Stimulated activated CD4-positive, alpha-beta T cell treated with anti-CD3 and anti-CD28 coated beads, Interleukin-4, amount 100 ng/mL, for 1 hour (primary cell): ENCODE measurements around the gene NPIPB8.
"Not testable (repeated sequence)": the region's sequence is repeated elsewhere in the genome, so short reads cannot be mapped to it uniquely, and the experiment has no call there.

Experiments
- DNase-seq: peaks from one replicate; pipeline ENCODE4 v3.0.0-alpha.2; 2020

NPIPB8 gene

DNA sequence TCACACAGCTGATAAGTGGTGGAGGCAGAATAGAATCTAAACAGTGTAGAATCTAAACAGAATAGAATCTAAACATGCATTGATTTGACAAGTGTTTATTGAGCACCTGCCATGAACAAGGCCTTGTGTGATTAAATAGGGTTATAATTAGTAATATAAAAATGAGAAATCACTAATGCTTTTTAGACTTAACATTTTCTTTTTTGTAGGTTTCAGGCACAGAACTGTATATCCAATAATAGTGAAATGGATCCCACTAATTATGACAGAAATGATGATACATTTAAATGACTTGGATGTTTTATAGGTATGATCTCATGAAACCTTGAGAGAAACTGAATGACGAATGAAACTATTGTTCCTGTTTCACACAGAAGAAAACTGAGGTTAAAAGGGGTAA is at the start of gene NPIPB8:
TSS of gene NPIPB8 (plus strand) at position 301 of the 400 bp plus-strand sequence. CDS start 296 bp downstream, outside the sequence.
- not testable (repeated sequence) for DNase-seq

DNA sequence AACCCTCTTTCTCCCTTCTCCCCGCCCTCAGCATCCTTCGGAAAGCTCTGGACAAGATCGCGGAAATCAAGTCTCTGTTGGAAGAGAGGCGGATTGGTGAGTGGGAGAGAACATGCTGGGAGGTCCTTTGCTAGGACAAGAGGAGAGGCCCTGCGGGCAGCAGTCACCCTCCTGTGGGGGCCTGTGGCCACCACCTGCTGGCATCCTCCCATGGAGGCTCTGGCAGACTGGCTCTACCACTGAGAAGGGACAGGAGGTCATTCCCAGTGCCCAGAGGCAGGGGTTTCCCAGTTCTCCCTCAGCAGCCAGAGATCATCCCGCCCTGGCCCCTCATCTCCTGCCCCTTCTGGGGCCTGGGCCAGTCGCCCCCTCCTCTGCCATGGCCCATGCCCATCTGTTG is 48.8 kb upstream of the NPIPB8 start:
- DNase-seq: no peak

DNA sequence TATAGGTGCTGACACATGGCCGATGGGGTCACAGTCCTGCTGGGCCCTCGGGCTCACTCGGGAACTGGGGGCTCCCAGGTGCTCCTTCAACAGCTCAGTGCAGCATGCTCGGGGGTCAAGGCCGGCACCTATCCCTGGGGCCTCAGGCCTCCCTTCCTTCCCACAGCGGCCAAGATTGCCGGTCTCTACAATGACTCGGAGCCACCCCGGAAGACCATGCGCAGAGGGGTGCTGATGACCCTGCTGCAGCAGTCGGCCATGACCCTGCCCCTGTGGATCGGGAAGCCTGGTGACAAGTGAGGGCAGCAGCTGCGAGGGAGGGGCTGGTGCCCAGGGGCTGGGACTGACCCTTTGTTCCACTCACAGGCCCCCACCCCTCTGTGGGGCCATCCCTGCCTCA is 47.9 kb upstream of the NPIPB8 start:
- DNase-seq: no peak

DNA sequence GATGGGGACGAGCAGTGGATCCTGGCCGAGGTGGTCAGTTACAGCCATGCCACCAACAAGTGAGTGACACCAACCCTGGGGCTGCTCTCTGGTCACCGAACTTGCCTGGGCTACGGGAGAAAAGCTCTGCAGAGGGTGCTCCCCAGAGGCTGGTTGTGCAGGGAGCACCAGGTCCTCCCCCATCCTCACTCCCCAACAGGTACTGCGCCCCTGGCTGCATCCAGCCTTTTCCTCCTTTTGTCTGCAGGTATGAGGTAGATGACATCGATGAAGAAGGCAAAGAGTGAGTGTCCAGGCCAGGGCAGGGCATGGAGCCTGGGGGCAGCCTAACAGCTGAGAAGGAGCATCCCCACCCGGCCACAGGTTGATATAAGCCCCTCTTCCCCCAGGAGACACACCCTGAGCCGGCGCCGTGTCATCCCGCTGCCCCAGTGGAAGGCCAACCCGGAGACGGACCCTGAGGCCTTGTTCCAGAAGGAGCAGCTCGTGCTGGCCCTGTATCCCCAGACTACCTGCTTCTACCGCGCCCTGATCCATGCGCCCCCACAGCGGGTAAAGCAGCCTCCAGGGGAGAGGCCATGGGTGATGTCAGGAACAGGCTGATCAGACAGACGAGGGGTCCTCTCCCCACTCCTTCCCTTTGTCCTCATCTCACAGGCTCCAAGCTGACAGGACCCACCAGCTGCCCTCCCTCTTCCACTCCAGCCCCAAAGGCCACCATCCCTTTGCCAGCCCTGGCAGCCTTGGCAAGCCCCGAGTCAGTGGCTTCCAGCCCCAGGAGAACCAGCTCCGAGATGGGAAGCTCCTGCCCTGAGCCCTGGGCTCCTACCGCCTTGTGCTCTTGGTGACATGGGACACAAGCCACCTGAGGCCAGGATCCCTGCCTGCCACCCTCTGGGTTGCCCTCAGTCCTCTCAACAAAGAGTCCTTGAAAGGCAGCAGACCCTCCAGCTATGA is 47.2 kb upstream of the NPIPB8 start:
- no peak for DNase-seq

DNA sequence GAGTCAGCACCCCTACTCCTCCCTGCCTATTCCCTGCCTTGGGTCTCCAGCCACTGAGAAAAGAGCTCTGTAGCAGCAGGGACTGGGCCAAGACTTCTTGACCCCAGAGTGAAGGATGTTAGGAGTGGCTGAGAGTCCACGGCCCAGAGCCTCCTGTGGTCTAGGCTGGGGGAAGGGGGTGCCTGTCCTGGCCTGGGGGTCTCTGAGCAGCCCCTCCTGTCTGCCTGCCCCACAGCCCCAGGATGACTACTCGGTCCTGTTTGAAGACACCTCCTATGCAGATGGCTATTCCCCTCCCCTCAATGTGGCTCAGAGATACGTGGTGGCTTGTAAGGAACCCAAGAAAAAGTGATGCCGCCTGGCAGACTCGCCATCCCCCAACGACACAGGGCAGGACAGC is 46.5 kb upstream of the NPIPB8 start:
- DNase-seq: no peak

DNA sequence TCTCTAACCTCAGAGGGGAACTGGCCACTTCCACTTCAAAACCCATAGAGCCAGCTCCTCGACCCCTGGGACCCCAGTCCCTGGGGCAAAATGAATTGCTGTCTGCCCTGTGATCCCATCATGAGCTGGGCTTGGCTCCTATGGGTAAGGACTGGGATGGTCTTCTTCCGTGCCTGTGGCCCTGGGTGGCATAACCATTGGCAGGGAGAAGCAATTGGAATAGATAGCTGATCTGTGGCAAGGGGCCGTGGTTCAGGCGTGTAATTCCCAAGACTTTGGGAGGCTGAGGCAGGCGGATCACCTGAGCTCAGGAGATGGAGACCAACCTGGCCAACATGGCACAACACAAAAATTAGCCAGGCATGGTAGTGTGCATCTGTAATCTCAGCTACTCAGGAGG is 45.4 kb upstream of the NPIPB8 start:
- no peak for DNase-seq

DNA sequence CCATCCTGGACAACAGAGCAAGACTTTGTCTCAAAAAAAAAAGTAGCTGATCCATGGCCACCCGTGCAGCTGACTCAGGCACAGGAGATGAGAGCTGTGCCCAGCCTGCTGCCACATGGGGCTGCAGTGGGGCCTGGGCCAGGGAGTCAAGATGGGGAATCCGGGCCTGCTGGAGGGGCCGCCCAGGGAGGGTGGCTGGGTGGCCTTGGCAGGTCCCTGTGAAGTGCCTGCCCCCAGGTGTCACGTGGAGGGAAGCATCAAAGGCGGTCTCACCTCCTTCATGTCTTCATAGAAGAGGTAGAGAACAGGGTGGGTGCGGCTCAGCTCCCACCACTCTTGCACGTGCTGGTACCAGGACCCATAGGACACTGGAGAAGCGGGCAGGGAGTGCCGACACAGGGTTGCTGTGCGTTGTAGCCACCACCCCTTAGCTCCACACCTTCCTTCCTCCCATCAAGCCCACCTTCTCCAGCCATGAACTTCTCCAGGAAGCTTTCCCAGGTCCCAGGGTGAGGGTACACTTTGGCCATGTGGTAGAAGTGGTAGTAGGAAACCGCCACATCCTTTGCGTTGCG is 44.8 kb upstream of the NPIPB8 start:
- no peak for DNase-seq

DNA sequence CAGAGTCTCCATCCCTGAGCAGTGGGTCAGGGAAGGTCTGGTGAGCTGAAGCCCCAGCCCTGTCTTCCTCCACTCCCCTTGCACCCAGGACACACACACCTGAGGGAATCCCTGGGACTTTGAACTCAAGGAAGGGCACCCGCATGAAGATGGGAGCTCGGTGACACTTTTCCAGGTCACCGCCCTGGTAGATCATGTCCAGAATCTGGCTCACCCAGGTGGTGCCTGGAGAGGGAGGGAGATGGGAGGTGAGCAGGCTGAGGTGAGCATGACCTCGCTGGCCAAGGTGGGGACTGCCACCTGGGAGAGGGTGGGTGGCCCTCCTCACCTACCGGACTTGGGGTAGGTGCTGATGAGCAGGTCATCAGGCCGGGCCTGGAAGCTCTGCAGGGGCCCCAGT is 42.4 kb upstream of the NPIPB8 start:
- not testable (repeated sequence) for DNase-seq

DNA sequence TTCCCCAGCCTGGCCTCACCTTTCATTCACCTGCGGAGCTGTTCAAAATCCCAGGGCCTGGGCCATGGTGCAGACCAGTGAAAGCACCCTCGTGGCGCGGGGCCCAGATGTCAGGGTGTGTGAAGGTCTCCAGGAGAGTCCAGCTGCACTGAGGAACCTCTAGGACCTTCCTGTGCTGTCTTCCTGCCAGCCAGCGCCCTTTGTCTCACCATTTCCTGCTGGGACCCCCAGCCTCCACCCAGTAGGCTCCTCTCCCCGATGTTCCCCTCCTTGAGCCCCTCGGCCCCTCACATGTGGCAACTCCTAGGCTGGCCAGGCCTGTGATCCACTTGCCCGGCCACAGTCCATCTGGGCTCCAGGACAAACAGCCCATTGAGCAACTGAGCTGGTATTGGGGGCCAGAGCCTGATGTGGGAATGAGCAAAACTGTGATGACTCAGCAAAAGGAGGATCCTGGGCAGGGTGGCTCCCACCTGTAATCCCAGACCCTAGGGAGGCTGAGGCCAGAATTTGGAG is 41.7 kb upstream of the NPIPB8 start:
- DNase-seq: no peak

DNA sequence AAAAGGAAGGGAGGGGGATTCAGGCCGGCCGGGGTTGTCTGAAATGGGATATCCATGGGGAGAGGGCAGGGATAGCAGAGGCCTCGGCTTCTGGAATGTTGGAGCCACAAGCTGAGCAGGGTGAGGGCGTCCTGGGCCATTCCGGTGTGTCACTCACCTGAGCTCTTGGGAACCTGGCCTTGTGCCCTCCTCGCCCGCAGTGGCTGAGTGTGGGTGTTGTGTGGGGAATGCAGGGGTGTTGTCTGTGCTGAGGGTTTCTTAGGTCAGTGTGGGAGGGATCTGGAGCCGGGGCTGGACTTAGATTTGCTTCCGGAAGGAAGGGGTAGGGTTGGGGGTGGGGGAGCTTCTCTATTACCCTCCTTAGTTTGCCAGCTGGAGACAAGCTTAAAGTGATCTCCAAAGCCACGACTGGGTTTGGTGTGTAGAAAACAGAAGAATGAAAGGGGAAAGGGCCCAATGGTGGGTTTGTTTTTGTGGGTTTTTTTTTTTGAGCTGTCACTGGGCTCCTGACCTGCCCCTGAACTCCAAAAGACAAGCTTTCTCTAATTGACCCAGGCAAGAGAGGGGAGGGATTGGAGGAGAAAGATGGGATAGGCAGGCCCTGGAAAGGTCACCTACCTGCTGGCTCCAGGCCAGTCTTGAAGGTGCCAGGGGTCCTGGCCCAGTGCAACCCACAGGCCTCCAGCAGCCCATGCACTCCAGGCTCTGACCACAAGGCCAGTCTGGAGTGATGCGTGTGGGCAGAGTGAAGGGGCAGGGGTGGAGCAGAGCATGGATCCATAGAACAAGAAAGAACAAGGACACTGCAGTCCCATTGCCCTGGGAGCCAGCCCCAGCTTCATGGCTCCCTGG is 40.8 kb upstream of the NPIPB8 start, which contains the start of gene SULT1A2:
TSS of gene SULT1A2 (minus strand) at position 211 of the 852 bp plus-strand sequence. CDS start 1,120 bp downstream, outside the sequence.
- DNase-seq: no peak

DNA sequence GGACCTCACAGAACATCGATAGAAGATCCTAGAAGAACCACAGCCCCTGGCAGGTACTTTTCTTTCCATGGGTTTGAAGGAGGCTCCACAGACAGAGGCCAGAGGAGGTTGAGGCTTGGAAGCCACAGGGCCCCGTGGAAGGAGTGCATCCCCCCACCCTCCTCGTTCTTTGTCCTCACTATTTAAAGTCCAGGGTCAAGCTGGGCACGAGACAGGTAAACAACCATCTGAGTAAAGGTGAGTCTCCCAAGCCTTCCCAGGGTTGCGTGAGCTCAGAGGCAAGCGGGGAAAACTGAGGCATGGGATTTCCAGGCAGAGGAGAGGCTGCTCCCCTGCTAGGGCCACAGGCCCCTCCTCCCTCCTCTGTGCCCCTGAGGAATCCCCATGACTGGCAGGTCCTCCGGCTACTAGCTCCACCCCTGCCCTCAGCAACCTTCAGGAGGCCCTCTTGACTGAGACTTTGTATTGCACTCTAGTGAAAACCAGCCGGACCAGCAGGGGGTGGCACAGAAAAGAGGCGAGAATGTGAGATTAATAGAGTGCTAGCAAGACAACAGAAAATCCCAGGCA is 40.1 kb upstream of the NPIPB8 start:
- no peak for DNase-seq

DNA sequence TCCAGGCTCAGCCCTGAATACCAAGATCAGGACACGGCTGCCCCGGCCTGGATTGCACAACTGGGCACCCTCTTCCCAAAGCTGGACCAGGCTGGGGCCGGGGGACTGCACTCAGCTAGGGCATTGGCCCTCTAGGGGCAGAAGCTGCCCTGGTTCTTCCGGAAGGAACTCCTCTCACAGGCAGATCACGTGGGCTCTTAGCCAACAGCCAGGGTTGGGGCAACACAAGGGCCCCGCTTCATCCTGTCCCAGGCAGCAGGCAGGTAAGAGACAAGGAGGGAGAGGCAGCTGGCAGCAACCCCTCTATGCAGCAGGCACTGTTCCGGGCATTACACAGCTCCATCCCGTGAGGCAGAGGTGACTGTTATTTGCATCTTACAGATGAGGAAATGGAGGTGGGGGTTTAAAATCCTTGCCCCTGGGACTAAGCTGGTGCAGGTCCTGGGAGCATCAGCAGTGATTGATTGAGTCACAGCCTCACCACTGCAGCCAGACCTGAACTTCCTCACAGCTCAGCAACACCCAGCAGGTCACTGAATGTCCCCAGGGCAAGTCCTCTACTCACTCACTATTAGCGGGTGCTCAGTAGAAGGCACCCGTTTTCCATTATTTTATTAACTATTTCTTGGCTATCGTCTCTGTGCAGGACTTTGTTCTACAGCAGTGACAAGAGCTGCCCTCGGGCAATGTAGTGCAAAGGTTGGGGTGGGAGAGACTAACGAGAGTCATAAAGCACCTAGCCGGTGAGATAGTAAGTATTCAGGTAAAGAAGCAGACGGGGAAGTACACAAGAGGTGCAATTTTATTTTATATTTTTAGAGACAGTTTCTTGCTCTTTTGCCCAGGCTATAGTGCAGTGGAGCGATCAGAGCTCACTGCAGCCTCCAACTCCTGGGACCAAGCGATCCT is 38.2 kb upstream of the NPIPB8 start:
- not testable (repeated sequence) for DNase-seq

DNA sequence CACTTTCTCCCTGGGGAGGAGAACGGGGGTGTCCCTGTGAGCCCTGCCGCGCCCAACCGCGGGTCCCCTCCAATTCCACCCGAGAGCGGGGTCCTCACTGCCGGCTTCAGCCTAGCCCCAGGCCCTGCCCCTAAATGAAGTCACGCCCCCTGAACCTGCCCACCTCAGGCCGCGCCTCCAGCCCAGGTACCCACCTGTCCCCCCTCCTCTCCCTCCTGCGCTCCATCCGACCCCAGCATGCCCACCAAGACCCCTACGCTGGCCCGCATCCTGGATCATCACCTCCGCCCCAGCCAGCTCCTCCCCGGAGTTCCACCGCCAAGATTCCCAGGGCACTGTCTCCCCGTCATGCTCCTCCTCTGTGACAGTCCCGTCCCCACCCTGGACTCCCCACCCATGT is 36.9 kb upstream of the NPIPB8 start:
- not testable (repeated sequence) for DNase-seq

DNA sequence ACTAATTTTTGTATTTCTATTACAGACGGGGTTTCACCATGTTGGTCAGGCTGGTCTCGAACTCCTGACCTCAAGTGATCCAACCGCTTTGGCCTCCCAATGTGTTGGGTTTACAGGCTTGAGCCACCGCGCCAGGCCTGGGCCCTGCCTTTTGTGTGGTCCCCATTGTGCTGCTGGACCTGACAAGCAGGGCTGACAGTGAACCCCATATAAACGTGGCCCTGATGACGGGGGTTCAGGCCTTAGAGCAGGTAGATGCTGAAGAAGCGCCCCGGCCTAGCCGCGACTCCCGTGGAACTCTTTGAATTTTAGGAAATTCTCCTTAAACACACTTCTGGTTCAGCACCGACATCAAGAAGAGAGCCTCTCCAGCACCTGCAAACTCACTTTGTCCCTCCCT is 36.3 kb upstream of the NPIPB8 start:
- DNase-seq: not testable (repeated sequence)

DNA sequence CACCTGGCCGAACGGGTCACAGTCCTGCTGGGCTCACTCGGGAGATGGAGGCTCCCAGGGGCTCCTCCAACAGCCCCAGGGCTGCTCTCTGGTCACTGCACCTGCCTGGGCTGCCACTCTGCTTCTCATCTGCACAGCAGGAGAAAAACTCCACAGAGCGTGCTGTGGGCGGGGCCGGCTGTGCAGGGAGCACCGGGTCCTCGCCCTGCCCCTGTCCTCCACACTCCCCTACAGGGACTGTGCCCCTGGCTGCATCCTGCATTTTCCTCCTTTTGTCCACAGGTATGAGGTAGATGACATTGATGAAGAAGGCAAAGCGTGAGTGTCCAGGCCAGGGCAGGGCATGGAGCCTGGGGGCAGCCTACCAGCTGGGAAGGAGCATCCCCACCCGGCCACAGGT is 35.8 kb upstream of the NPIPB8 start:
- DNase-seq: not testable (repeated sequence)

DNA sequence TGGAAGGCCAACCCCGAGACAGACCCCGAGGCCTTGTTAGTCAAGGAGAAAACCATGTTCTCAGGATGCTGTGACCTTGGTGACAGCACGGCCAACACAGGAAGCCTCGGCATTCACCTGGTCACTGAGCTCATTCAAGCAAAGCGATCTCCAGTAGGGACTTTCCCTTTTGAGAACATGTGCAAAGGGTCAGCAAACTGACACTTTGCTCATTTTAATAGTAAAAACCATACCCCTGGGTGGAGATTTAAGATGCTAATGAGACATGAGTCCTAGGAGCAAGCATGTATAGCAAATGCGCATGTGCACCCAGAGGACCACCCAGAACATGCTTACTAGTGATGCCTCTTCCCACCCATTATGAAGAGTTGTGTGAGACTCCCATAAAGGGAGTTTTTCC is 35.3 kb upstream of the NPIPB8 start:
- DNase-seq: no peak

DNA sequence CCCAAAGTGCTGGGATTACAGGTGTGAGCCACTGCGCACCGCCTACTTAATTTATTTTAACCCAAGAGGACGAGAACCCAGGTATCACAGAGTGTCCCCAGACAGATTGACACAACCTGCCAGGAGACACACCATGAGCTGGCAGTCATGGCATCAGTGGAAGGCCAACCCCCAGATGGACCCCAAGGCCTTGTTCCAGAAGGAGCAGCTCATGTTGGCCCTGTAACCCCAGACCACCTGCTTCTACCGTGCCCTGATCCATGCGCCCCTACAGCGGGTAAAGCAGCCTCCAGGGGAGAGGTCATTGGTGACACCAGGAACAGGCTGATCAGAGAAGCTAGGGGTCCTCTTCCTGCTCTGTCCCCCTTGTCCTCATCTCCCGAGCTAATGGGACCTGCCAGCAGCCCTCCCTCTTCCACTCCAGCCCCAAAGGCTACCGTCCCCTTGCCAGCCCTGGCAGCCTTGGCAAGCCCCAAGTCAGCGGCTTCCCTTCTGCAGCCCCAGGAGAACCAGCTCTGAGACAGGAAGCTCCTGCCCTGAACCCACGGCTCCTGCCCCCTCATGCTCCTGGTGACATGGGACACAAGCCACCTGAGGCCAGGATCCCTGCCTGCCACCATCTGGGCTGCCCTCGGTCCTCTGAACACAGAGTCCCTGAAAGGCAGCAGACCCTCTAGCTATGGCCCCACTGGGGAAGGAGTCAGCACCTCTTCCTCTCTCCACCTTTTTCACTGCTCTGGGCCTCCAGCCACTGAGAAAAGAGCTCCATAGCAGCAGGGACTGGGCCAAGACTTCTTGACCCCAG is 34.3 kb upstream of the NPIPB8 start:
- no peak for DNase-seq

DNA sequence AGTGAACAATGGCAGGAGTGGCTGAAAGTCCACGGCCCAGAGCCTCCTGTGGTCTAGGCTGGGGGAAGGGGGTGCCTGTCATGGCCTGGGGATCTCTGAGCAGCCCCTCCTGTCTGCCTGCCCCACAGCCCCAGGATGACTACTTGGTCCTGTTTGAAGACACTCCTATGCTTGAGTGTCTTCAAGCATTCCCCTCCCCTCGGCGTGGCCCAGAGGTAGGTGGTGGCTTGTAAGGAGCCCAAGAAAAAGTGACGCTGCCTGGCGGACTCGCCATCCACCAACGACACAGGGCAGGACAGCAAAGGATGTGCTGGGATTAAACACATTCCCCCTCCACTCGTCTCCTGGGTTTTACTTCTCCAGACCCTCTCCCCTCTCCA is 33.7 kb upstream of the NPIPB8 start:
- DNase-seq: no peak

DNA sequence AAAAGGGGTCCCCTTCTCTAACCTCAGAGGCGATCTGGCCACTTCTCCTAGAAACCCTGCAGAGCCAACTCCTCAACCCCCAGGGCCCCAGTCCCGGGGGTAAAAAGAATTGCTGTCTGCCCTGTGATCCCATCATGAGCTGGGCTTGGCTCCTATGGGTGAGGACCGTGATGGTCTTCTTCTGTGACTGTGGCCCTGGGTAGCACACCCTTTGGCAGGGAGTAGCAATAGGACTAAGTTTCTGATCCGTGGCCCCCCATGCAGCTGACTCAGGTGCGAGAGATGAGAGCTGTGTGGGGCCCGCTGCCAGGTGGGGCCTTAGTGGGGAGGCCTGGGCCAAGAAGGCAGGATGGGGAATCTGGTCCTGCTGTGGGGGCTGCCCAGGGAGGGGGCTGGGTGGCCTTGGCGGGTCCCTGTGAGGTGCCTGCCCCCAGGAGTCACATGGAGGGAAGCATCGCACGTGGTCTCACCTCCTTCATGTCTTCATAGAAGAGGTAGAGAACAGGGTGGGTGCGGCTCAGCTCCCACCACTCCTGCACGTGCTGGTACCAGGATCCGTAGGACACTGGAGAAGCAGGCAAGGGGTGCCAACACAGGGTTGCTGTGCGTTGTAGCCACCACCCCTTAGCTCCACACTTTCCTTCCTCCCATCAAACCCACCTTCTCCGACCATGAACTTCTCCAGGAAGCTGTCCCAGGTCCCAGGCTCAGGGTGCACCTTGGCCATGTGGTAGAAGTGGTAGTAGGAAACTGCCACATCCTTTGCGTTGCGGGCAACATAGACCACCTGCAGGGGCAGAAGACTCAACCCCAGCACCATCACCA is 31.4 kb upstream of the NPIPB8 start:
- no peak for DNase-seq

DNA sequence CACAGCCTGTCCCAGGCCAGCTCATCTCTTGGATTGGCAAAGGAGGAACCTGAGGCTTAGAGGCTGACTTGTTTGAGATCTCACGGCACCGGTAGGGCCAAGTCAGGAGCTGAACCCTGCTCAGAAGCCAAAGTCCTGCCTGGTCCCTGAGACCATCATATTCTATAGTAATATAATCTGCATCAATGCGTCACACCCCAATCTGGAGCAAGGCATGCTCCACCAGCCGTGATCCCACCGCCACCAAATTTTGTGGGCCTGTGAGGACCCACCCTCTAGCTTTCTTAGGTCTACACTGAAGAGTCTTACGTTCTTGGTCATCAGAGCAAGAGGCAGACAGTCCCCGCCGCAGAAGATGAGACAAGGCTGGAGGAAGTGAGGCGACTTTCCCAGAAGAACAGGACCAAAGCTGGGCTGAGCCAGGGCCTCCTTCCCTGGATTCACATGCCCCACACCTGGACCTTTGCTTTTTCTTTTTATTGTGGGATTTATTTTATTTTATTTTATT is 30.7 kb upstream of the NPIPB8 start:
- DNase-seq: no peak
